DMS53 treated with DMSO at 0.1 percent for 48 hours (cell line): ENCODE data around the gene CSNK2B.

Source experiments
- DNase-seq: peaks from one replicate; lab custom pipeline; 2025; ENCODE audit not compliant: unreplicated experiment; lab: John Stamatoyannopoulos, UW

The CSNK2B gene

DNA sequence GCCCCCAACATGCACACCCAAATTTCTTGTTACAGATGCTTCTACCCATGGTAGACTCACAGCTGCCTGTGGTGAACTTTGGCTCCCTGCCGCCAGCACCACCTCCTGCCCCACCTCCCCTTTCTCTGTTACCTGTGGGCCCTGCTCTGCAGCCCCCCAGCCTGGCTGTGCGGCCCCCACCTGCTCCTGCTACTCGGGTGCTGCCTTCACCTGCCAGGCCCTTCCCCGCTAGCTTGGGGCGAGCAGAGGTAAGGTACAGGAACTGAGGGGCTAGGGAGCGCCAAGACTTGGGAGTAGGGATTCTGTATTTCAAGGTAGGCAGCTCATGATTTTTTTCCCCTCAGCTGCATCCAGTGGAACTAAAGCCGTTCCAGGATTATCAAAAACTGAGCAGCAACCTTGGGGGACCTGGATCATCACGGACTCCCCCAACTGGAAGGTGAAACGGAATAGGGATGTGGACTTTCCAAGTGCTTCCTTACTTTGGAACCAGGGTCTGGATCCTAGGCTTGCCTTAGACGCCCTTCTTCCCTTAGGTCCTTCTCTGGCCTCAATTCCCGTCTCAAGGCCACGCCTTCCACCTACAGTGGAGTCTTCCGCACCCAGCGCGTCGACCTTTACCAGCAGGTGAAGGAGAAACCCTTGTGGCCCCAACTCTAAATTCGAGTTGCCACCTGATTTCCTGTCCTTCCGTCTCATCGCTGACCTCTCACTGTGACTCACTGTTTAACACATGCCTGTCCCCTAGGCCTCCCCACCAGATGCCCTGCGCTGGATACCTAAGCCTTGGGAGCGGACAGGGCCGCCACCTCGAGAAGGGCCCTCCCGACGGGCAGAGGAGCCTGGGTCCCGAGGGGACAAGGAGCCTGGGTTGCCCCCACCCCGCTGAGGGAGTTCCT, 28.9 kb upstream of the CSNK2B start:
- no peak for DNase-seq

GRCh38 chr6:31639043-31639442, 26.8 kb upstream of the CSNK2B start:
- no peak for DNase-seq

DNA sequence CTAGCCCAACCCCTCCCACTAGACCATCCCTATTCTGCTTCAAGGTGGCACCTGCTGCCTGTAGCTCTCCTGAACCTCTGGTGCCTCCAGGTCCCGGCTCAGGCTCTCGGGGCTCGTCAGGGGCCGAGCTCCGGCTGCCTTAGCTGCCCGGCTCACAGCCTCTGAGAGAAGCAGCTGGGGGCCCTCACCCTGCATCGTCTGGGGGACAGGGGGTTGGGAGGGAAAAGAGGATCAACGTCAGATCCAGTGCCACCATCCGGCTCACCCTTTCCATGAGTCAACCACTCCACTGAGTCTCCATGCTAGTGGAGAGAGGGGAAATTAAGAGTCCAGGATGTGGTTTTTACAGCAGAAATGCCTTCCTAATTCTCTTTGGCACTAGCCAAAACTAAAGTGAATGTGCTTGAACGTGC, 26.4 kb upstream of the CSNK2B start:
- DNase-seq: no peak

- DNase-seq: no peak
These were observed 25.3 kb upstream of the CSNK2B start for GRCh38 chr6:31640612-31641011.

DNA sequence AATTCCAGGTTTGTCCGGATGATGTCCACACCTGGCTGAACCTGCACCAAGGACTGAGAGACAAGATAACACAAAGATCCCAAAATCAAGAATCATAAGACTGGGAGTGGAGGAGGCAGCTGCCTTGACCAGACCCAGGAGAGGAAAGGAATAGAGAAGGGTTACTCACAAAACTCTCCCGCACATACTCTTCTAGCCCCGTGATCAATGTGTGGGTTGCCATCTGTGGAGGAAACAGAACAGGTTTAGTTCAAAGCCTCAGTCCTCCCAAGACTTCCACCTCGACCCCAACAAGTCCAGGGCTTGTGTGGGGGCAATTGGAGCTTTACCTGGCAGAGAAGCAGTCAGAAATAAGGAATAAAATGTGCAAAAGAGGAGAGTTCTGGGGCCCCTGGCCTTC, 24.5 kb upstream of the CSNK2B start:
- DNase-seq: no peak

DNA sequence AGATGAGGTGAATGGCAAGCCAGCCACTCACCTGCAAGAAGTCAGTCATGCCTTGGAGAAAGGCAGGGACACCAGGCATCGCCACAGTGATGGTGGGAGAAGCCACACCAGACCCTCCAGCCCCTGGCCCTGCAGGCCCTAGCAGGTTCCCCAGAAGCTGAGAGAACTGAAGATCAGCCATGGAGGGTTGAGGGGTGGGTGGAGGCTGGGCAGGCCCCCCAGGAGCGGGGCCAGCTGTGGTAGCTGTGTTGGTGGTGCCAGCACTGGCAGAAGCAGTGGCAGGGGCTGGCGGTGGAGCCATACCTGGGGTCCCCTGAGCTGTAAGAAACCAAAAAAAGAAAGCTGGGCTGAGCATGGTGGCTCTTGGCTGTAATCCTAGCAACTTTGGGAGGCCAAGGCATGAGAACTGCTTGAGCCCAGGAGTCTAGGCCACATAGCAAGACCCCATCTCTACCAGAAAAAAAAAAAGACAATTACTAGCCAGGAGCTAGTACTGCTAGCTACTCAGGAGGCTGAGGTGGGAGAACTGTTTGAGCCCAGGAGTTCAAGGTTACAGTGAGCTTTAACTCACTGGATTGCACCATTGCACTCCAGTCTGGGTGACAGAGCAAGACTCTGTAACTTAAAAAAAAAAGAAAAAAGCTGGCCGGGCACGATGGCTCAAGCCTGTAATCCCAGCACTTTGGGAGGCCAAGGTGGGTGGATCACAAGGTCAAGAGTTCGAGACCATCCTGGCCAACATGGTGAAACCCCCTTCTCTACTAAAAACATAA, 22.9 kb upstream of the CSNK2B start:
- DNase-seq: no peak

DNA sequence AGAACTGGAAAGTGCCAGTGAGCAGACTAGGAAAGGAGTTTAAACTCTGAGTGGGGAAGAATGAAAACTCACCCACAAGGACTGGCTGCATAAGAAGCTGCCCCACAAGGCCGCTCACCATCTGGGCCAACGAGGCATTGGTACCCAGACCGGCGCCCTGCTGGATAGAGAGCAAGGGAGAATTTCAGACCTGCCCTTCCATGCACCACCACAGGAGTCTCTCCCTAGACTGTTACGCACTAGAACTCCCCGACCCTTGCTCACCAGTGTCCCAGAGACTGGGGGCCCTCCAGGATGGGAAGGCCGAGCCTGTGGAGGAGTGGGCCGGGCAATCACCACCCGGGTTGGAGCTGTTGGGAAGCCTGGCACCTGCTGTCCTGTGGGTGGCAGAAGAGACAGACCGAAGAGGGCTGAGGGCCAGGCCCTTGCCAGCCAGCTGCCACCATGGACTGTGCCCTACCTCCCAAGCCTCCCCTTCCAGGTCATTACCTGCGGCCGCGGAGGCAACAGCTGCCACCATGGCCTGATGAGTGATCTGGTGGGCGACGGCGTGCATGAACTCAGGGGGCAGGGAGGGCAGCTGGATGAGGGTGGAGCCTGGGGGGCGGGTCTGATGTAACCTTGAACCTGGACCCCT, 21.9 kb upstream of the CSNK2B start:
- DNase-seq: no peak

DNA sequence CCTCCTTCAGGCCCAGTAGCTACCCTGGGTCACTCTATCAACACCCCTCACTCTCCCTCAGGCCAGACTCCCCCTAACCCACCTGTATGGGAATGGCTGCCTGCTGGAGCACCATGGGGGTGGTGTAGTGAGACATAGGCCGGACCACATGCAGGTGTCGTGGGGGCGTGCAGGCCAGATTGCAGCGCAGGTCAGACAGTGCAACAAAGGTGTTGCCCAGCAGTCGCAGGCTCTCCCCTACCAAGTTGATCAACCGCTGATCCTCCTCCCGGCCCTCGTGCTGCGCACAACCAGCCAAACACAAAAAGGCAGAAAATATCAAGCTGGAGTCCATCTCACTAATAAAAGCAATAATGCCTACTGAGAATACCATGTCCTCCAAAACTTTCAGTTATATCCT, 20.6 kb upstream of the CSNK2B start:
- no peak for DNase-seq

GRCh38 chr6:31651602-31652191, 14.2 kb upstream of the CSNK2B start:
- peak; percentile 79 for DNase-seq

DNA sequence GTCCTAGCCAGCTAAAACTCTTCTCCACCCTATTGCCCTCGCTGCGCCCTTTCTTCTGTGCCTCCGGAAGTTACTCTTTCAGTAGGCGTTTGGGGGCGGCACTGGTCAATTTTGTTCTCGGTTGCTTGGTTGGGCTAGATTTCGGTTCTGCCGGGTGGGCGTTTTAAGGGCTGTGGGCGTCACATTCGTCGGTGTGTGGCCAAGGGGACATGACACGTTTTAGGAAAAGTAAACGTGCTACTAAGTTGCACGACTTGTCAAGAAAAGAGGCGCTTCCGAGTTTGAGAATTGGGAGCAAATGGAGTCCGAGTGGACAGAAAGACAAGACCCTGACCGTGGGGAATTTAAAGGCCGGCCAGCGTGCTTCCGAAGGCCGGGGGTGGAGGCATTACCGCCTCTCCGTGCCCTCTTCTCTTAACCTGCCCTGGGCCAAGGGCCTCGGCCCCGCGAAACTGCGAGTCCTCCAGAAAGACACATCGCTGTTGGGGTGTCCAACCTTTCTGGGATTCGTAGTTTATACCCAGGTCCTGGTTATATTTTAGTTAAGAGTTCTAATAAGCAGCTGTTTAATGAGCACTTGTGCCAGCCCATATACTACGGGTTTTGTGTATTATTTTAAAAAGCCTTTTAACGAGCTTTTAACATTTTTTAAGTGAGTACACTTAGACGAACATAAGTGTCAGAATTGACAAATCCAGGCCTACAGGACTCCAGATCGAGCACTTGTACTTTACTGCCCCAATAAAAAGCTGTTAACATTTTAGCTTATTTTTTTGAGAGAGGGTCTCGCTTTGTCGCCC, 12.8 kb upstream of the CSNK2B start:
- no peak for DNase-seq

- no peak for DNase-seq
These were observed 11.1 kb upstream of the CSNK2B start for GRCh38 chr6:31654574-31655348.

- no peak for DNase-seq
These were observed 10.3 kb upstream of the CSNK2B start, which contains the start of gene APOM for GRCh38 chr6:31655349-31656237. Gene APOM, plus strand, starts transcription at chr6:31655894. Its CDS starts 73 bp downstream, at chr6:31655967.

DNA sequence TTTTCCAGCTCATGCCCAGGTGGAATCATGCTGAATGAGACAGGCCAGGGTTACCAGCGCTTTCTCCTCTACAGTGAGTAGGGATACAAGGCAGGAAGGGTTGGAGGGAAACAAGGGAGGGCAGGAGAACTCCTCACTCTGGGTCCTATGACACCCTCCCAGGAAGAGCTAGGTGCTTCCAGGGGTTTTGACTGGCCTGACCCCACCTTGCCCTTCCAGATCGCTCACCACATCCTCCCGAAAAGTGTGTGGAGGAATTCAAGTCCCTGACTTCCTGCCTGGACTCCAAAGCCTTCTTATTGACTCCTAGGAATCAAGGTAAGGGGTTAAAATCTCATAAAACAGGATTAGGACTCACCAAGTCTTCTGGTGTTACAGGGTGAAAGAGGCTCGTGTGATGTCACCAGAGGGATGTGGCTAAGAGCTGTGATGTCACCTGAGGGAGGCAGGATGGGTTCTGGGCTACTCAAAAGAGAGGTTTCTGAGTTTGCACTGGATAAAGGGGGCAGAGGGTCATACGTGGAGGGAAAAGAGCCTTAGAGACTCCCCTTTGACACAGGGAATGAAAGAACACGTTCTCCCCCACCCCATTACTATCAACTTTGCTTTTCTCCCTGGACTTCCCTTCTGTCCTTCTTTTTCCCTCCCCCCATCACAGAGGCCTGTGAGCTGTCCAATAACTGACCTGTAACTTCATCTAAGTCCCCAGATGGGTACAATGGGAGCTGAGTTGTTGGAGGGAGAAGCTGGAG, 8.3 kb upstream of the CSNK2B start:
- no peak for DNase-seq

GRCh38 chr6:31658158-31658688, 7.7 kb upstream of the CSNK2B start:
- no peak for DNase-seq

DNA sequence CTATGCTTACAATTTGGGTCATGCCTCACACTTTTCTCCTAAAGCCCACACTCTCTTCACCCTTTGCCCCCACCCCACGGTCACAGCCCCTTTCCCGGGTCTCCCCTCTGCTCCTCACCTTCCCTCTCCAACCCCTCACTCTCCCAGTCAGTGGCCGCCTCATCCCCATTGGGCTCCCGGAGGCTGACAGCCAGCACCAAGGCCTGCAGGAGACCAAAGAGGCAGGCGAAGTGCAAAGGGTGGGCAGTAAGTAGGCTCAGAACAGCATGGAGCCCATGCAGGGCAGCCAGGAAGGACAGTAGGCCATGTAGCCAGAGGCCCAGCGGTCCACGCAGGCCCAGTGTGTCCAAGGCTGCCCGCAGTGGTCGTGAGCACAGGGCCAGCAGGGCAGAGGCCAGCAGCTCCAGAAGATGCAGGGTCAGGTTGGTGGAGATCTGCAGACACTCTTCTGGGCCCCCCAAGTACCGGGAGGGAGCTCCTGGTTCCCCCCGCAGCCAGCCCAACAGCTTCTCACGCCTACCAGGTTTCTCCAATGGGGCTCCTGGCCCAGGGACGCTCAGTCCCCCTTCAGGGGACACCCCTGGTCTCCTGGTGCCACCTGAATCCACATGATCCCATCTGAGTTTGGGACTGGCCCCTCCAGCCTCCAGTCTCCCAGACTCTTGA, 6.8 kb upstream of the CSNK2B start:
- no peak for DNase-seq

GRCh38 chr6:31659649-31660380, 6.1 kb upstream of the CSNK2B start:
- no peak for DNase-seq
